CD4-positive, alpha-beta T cell treated with Interleukin-4 for 4 hours (primary cell): ENCODE results near the gene PTPRN2.

Experiments used
- DNase-seq: peaks from one replicate; pipeline ENCODE4 v3.0.0-alpha.2; 2020

PTPRN2 gene

DNA sequence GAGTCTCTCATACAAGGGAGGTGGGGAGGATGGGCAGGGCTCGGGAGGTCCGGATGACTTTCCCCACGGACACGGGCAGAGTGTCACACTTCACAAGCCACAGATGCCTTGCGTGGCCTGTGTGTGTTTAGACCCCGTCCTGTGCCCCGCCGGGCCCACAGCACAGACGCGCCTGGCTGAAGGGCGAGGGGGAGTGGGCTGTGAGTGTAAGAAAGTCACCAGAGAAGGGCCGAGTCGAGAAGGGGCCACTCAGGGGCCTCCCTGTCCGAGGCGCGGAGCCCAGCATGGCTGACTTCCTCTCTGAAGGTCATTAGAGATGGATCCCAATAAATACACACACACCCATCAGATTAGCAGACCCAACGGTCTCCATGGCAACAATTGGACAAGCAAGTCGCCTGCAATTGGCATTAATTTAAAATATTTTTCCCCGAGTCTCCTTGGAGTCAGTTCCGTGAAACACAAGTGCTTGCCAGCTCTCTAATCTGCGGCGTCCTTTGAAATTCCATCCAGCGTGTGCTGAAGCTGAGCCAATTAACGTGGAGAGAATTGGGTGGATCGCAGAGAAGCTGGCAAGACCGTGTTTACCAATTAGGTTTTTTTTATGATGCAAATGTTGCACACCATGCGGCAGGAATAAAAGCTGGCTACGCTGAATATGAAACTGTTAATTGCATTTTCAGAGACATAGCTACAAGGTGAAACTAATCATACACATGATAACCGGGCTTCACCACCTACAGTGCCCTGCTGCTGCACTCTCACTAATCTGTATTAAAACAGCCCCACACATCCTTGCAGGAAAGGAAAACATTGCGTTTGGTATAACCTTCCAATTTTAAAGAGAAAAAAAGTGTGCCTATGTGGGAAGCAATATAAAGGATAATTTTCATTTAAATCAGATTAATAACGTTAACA, 571.2 kb downstream of the PTPRN2 start:
- DNase-seq = no peak

DNA sequence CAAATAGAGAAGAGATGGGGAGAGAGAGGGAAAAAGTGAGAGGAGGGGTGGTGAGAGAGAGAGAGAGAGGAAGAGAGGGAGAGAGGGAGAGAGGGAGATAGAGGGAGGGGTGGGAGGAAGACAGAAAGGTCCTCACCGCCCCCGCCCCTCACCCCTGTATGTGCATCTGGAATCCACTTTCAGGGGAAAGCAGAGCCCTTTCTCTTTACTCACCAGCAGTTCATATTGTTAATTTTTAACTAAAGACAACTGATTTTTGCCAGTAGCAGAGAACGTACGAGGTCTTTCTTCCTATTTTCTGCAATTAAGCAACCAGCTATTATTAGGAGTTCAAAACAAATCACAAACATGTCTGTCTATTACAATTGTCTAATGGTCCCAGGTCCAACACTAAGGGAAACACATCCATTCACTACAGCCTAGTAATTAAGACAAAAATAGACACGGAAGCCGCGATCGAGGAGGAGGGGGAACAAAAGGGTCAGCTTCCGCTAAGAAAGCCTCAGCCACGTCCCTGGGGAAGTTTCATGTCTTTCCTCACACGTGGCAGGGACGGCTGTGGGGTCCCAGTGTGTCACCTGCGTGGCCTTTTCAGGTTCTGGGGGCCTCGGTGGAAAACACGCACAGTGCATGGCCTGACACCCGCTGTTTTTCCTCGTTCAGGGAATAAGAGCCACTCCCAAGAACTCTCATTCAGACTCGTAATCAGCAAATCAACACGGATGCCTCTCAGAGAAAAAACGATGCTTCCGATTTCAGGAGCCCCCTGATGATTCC, 572.0 kb downstream of the PTPRN2 start:
- DNase-seq = no peak

- no peak for DNase-seq
These were observed 572.6 kb downstream of the PTPRN2 start for GRCh38 chr7:158014976-158015375.

GRCh38 chr7:158013085-158013668, 574.4 kb downstream of the PTPRN2 start:
- no peak for DNase-seq

GRCh38 chr7:158011941-158012340, 575.7 kb downstream of the PTPRN2 start:
- DNase-seq = no peak

DNA sequence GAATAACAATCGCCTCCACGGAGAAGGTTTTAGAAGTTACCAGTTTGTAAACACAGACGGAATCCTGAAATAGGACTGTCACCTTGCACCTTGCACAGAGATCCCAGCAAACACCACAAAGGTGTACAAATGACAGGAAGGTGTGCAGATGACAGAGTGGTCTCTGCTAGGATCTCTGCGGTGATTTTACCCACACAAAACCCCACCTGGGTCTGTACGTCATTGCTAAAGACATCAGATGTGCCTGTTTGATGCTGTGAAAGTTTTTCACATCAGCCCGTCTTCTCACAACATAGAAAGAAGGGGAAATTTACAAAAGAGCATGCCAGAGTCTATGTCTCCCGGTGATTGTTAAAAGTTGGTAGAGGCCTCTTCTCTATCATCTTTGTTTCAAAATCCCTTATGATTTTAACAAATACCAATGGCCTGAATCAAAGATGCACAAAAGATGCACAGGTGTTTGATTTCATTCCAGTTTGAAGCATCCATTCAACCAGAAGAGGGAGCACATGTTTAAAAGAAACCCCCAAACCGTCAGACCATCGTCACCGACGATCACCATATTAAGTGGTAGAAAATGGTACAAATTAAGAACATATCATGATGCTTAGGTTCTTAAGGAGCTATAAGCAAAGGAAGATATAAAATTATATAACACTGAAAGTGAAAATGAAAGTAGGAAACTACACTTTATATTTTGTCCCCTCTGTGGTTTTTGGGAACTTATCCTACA, 576.5 kb downstream of the PTPRN2 start:
- no peak for DNase-seq

GRCh38 chr7:158009886-158010285, 577.7 kb downstream of the PTPRN2 start:
- DNase-seq = no peak

DNA sequence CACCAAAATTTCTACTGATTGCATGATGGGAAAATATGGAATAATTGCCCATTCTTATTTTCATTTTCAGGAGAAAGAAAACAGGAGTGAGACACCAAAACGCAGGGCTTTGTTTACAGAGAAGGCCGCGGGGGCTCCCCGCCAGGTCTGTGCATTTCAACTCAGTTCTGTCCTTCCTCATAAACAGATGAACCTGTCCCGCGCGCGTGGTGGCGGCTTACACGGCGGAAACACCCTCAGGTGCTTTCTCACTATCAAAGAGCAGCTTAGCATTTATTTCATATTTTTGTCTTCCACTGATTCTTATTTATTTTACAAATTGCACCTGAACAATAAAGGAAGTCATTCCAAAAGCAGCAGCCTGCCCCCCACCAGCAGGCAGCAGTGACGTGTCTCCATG, 579.4 kb downstream of the PTPRN2 start:
- DNase-seq = no peak

GRCh38 chr7:158007697-158008257, 579.8 kb downstream of the PTPRN2 start:
- DNase-seq = no peak

DNA sequence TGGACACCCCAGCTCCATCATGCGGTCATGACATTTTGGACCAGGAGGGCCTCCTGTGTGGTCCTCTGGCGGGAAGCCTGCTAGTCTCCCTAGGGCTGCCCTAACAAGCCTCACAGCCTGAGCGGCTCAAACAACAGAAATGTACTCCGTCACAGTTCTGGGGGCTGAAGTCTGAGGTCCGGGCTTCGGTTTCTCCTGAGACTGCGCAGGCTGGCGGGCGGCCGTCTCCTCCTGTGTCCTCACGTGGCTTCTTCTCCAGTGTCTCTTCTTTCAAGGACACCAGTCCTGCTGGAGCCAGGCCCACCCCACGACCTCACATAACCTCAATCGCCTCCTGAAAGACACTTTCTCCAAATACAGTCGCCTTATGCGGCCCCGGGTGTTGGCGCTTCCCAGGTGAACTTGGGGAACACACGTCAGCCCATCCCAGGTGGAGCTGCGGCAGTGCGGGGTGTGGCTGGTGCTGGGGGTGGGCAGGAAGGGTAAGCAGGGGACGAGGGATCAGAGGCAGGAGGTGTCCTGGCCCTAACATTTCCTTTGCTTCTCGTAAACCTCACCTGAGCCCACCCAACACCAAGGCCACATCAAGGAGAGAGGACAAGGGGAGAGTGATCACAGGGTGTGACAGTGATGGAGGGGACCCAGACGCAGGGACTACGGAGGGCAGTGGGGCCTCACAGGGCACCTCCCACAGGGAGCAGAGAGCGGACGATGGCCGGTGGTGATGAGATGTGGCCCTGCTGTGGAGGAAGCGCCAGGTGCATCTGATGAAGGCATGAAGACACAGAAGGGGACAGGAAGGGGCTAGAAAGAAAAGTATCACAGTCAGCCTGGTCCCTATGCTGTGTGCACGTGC, 580.6 kb downstream of the PTPRN2 start:
- no peak for DNase-seq

GRCh38 chr7:158005531-158005930, 582.1 kb downstream of the PTPRN2 start:
- DNase-seq = no peak

DNA sequence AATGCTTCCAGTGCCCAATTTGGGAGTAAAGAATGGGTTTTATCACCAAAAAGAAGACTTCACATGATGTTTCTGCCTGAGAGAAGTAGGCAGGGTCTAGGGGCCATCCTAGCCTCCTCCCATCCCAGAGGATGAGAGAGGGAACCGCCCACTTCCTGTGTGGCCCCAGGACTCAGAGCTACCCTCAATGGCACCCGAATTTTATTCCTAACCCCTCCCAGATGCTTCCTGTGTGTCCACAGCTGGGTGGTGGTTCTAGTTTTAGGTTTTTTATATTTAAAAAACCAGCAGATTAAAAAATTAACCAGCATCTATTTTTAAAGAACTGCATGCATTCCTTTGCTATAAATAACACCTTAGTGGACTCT, 583.5 kb downstream of the PTPRN2 start:
- no peak for DNase-seq

GRCh38 chr7:158003441-158004122, 584.0 kb downstream of the PTPRN2 start:
- no peak for DNase-seq

GRCh38 chr7:158002486-158003080, 585.0 kb downstream of the PTPRN2 start:
- DNase-seq = no peak

DNA sequence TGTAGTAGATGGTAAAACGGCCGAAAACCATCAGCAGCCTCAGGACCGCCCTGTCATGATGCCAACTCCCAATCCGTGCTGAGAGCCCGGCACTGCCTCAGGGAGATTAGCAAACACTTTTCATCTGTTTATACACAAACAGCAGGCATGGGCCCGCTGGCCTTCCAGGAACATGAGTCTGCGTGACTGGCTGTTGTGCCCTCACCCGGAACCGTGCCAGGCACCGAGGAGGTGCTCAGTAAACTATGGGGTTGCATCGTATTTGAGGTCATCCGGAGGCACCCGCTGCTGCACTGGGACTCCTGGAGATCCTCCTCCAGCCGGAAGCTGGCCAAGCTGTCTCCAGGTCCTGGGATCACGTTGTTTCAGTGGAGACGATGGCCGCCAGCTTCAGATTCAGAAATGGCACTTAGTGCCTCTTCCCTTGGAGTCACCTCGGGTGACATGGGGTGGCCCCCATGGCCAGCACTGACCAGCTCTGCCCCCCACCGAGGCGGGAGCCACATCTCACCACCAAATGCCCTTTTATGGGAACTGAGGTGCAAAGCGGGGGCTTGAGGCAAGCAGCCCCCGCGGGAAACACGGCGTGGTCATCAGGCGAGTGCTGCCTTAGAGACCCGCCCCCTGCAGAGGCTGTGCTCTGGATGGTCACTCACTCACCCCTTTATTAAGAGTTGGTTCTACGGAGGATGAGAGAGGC, 585.9 kb downstream of the PTPRN2 start:
- no peak for DNase-seq

- DNase-seq = no peak
These were observed 586.6 kb downstream of the PTPRN2 start for GRCh38 chr7:158001003-158001402.

GRCh38 chr7:158000160-158000559, 587.5 kb downstream of the PTPRN2 start:
- DNase-seq = no peak

- no peak for DNase-seq
These were observed 588.6 kb downstream of the PTPRN2 start for GRCh38 chr7:157998884-157999552.

DNA sequence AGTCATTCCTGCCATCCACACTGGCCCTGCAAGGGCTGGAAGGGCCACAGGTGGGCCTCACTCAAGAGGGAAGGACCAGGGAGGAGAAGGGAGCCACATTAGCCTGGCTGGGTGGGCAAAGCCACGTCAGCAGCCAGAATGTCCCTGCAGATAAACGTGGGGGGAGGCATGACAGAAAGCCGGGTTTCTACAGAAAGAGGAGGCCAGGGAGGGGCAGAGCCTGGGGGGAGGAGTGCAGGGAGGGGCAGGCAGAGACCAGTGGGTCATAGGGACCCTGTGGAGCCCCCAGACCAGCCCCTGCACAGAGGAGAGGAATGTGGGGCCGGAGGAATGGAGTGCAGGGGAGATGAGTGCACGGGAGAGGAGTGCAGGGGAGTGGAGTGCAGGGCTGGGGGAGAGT, 590.2 kb downstream of the PTPRN2 start:
- DNase-seq = no peak

DNA sequence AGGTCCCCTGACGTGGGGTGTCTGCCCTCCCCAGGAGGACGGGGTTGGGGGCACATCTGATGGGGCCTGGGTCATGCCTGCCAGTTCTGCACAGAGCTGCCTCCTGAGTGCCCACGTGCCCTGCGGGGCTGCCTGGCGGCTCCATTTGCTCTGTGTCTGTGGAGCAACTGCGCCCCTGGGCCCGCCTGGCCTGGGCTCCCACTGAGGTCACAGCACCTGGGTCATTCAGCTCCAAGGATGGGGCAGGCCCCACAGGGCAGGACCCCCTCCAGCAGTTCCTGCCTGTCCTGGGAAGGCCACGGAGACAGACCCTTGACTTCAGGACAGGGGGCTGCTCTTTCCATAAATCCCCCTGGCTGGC, 590.6 kb downstream of the PTPRN2 start:
- DNase-seq = no peak
